GM23338 (cell line): ENCODE data around the gene MIAT. TPM values are rescaled to one million over a fixed set of nuclear protein-coding genes. Genes with fewer than 3 reads are reported as not detected.

Source experiments
- ATAC-seq: fragments of 200-7000 bp; cut with Tn5 transposase; 3 replicates; pipeline ENCODE4 v1.9.1; 2020
- DNase-seq: peaks from one replicate; pipeline ENCODE4 v3.0.0-alpha.2; 2015; ENCODE audit warnings: low spot score
- H2AFZ ChIP-seq: fragments of 200-600 bp; sonication (generic); 2 replicates; pipeline ENCODE4 v1.8.0; 2016; ENCODE audit warnings: antibody characterized with exemption, mild to moderate bottlenecking, moderate library complexity
- H3F3A ChIP-seq: fragments of 200-600 bp; sonication (generic); replicated peaks from 2 replicates; pipeline ENCODE4 v1.8.0; 2017; ENCODE audit warnings: antibody characterized with exemption, mixed run types, low read depth
- H3K27ac ChIP-seq: fragments of 200-600 bp; sonication (generic); 2 replicates; pipeline ENCODE4 v1.6.1; 2016; ENCODE audit warnings: low read depth
- H3K27me3 ChIP-seq: fragments of 200-600 bp; sonication (generic); 2 replicates; pipeline ENCODE4 v1.8.0; 2016; ENCODE audit warnings: mild to moderate bottlenecking, mixed run types, moderate library complexity; ENCODE audit not compliant: insufficient read depth
- H3K36me3 ChIP-seq: fragments of 200-600 bp; sonication (generic); 2 replicates; pipeline ENCODE4 v1.8.0; 2016; ENCODE audit warnings: mild to moderate bottlenecking; ENCODE audit not compliant: insufficient read depth
- H3K4me1 ChIP-seq: fragments of 200-600 bp; sonication (generic); 2 replicates; pipeline ENCODE4 v1.8.0; 2016; ENCODE audit warnings: mild to moderate bottlenecking, moderate library complexity; ENCODE audit not compliant: insufficient read depth
- H3K4me2 ChIP-seq: fragments of 200-600 bp; sonication (generic); 2 replicates; pipeline ENCODE4 v1.7.1; 2017; ENCODE audit warnings: mixed run types
- H3K4me3 ChIP-seq: fragments of 200-600 bp; sonication (generic); 2 replicates; pipeline ENCODE4 v1.6.1; 2016; ENCODE audit warnings: mixed run types
- H3K79me2 ChIP-seq: fragments of 200-600 bp; sonication (generic); replicated peaks from 2 replicates; pipeline ENCODE4 v1.8.0; 2017; ENCODE audit warnings: mild to moderate bottlenecking; ENCODE audit not compliant: insufficient read depth
- H3K9me2 ChIP-seq: fragments of 200-600 bp; sonication (generic); 2 replicates; pipeline ENCODE4 v1.8.0; 2017; ENCODE audit not compliant: insufficient read depth
- H4K20me1 ChIP-seq: fragments of 200-600 bp; sonication (generic); replicated peaks from 2 replicates; pipeline ENCODE4 v1.8.0; 2017; ENCODE audit warnings: mild to moderate bottlenecking; ENCODE audit not compliant: insufficient read depth
- H3K27ac Mint-ChIP-seq: 2 replicates; pipeline ENCODE4 v1.8.0; 2020; ENCODE audit warnings: inconsistent platforms, mild to moderate bottlenecking, moderate library complexity, mixed read lengths
- H3K27me3 Mint-ChIP-seq: 3 replicates; pipeline ENCODE4 v1.8.0; 2022; ENCODE audit warnings: low read depth, mild to moderate bottlenecking, moderate library complexity, mixed read lengths, inconsistent platforms; ENCODE audit not compliant: insufficient read depth, poor library complexity
- H3K36me3 Mint-ChIP-seq: 3 replicates; pipeline ENCODE4 v1.8.0; 2021; ENCODE audit warnings: low read depth, mild to moderate bottlenecking, inconsistent platforms, moderate library complexity, mixed read lengths
- H3K4me1 Mint-ChIP-seq: 3 replicates; pipeline ENCODE4 v1.8.0; 2020; ENCODE audit warnings: mild to moderate bottlenecking, inconsistent platforms, mixed read lengths
- H3K4me3 Mint-ChIP-seq: 3 replicates; pipeline ENCODE4 v1.8.0; 2021; ENCODE audit warnings: moderate library complexity, mild to moderate bottlenecking, inconsistent platforms, mixed read lengths
- H3K9me3 Mint-ChIP-seq: 3 replicates; pipeline ENCODE4 v1.8.0; 2020; ENCODE audit warnings: moderate library complexity, mild to moderate bottlenecking, inconsistent platforms, mixed read lengths
- CREB1 ChIP-seq: fragments of 250-450 bp; sonication (Bioruptor Pico); IDR thresholded peaks from 2 replicates; pipeline ENCODE4 v1.5.0; 2020; ENCODE audit warnings: low read depth, mild to moderate bottlenecking, moderate library complexity
- CTCF ChIP-seq, 2 experiments: fragments of 200-600 bp in 1 of 2; sonication (generic) in 1 of 2; conservative IDR thresholded peaks; 2 replicates each; pipeline versions ENCODE4 v1.5.1 to v1.6.1; 2016 to 2017; ENCODE audit warnings: antibody characterized with exemption in 2 of 2, low read depth in 2 of 2, mild to moderate bottlenecking in 2 of 2, moderate library complexity in 1 of 2
- ETS1 ChIP-seq: IDR thresholded peaks from 2 replicates; pipeline ENCODE4 v1.6.1; 2016; ENCODE audit warnings: antibody characterized with exemption
- EZH2 ChIP-seq: fragments of 200-600 bp; sonication (generic); IDR thresholded peaks from one replicate; pipeline ENCODE4 v1.8.0; 2017; ENCODE audit warnings: antibody characterized with exemption, mild to moderate bottlenecking, low read depth; ENCODE audit not compliant: unreplicated experiment
- EZH2phosphoT487 ChIP-seq: fragments of 200-600 bp; sonication (generic); IDR thresholded peaks from one replicate; pipeline ENCODE4 v1.8.1; 2018; ENCODE audit warnings: antibody characterized with exemption; ENCODE audit not compliant: unreplicated experiment
- JUNB ChIP-seq: IDR thresholded peaks from one replicate; pipeline ENCODE4 v1.6.1; 2016; ENCODE audit warnings: antibody characterized with exemption; ENCODE audit not compliant: unreplicated experiment
- NANOG ChIP-seq: IDR thresholded peaks from 2 replicates; pipeline ENCODE4 v1.6.1; 2016; ENCODE audit warnings: antibody characterized with exemption, borderline replicate concordance
- POLR2AphosphoS5 ChIP-seq: IDR thresholded peaks from 2 replicates; pipeline ENCODE4 v1.6.1; 2016; ENCODE audit warnings: antibody characterized with exemption, low read depth
- STAT1 ChIP-seq: IDR thresholded peaks from one replicate; pipeline ENCODE4 v1.6.1; 2016; ENCODE audit warnings: antibody characterized with exemption; ENCODE audit not compliant: unreplicated experiment
- ZNF114 ChIP-seq: fragments of 250-450 bp; sonication (Bioruptor Pico); IDR thresholded peaks from 2 replicates; pipeline ENCODE4 v1.5.0; 2020; ENCODE audit warnings: mild to moderate bottlenecking, moderate library complexity
- ZNF331 ChIP-seq: fragments of 250-450 bp; sonication (Bioruptor Pico); IDR thresholded peaks from 2 replicates; pipeline ENCODE4 v1.5.0; 2020; ENCODE audit warnings: low read depth, mild to moderate bottlenecking, moderate library complexity
- ZNF462 ChIP-seq: fragments of 250-450 bp; sonication (Bioruptor Pico); IDR thresholded peaks from 2 replicates; pipeline ENCODE4 v1.5.0; 2020; ENCODE audit warnings: mild to moderate bottlenecking, moderate library complexity
- polyA plus RNA-seq: library from polyadenylated mRNA; unstranded; fragments of >200 nt; fragmentation: Nextera tagmentation; extraction: Ambion mirVana; gene quantifications from 2 replicates; pipeline ENCODE4 v1.2.1, GENCODE V29; 2016
- total RNA-seq: library from RNA; depleted of rRNA; stranded (reverse); fragments of >200 nt; shearing (Covaris generic); gene quantifications from 2 replicates; pipeline ENCODE4 v1.2.3, GENCODE V29; 2014
- TF ChIP-seq, protein P1 (sequence below): IDR thresholded peaks from one replicate; pipeline ENCODE4 v1.6.1; 2018; ENCODE audit warnings: antibody characterized with exemption; ENCODE audit not compliant: unreplicated experiment

MIAT gene
- total and polyA plus RNA-seq, 2 experiments from 2014 or later = 10.0 to 63.6 TPM

DNA sequence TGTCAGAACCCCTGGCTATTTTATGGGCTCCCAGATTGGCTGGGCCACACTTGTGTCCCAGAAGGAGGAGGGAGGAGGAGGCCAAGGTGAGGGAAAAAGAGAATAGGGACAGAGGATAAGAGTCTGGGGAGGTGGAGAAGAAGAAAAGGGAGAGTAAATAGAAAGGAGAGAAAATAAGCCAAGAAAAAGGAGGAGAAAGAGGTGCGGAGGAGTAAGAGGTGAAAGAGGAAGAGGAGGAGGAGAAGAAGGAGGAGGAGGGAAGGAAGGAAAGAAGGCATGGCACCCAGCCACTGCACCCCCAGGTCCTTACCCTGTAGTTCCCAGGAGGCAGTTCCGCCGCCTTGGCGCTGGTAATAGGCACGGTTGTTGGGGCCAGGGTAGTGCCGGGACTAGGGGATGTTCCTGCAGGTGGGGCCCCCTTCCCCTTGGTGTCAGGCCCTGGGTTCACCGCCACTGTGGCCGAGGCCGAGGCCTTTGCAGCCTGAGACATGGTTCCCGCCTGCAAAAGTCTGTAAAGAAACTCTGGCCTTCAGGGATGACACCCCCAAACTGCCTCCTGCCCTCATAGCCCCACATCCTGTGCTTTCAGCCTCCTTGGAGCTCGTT lies 41.5 kb upstream of the MIAT start:
- Mint-ChIP-seq H3K4me1 (peaks cover 61% of the 10 kb centered on the region), H3K4me3 (peak overlapping the region; percentile 28; the same call in 1 of the 3 replicates), H3K27me3 (peaks cover 48% of the 10 kb centered on the region), H3K9me3 (no peaks in the 10 kb centered on the region), H3K36me3 (no peaks in the 10 kb centered on the region; the same call in 2 of the 3 replicates), H3K27ac (no peak overlapping the region)
- Histone ChIP-seq H3K9me2 (no peaks in the 10 kb centered on the region), H3K36me3 (no peaks in the 10 kb centered on the region), H3K4me2 (peak overlapping the region; percentile 74), H4K20me1 (no peaks in the 10 kb centered on the region), H3K27me3 (peaks cover 34% of the 10 kb centered on the region), H3K27ac (no peak overlapping the region), H3K4me3 (no peak overlapping the region), H2AFZ (peak overlapping the region; percentile 29; the same call in 1 of the 2 replicates), H3K4me1 (peaks cover 63% of the 10 kb centered on the region), H3F3A (peaks cover 18% of the 10 kb centered on the region), H3K79me2 (no peaks in the 10 kb centered on the region)
- TF ChIP-seq ZNF114 (CRISPR knock-in tag) (no peak), STAT1 (no peak), POLR2AphosphoS5 (no peak), ETS1 (no peak), CREB1 (CRISPR knock-in tag) (no peak), JUNB (no peak), ZNF462 (CRISPR knock-in tag) (no peak), CTCF (conservative IDR thresholded peaks at IDR 0.05; ENCODE audit: low read depth in 2 of 2) (no peak), EZH2 (no peak), EZH2phosphoT487 (no peak), NANOG (no peak), ZNF331 (CRISPR knock-in tag) (no peak)
- TF ChIP-seq, protein P1, sequence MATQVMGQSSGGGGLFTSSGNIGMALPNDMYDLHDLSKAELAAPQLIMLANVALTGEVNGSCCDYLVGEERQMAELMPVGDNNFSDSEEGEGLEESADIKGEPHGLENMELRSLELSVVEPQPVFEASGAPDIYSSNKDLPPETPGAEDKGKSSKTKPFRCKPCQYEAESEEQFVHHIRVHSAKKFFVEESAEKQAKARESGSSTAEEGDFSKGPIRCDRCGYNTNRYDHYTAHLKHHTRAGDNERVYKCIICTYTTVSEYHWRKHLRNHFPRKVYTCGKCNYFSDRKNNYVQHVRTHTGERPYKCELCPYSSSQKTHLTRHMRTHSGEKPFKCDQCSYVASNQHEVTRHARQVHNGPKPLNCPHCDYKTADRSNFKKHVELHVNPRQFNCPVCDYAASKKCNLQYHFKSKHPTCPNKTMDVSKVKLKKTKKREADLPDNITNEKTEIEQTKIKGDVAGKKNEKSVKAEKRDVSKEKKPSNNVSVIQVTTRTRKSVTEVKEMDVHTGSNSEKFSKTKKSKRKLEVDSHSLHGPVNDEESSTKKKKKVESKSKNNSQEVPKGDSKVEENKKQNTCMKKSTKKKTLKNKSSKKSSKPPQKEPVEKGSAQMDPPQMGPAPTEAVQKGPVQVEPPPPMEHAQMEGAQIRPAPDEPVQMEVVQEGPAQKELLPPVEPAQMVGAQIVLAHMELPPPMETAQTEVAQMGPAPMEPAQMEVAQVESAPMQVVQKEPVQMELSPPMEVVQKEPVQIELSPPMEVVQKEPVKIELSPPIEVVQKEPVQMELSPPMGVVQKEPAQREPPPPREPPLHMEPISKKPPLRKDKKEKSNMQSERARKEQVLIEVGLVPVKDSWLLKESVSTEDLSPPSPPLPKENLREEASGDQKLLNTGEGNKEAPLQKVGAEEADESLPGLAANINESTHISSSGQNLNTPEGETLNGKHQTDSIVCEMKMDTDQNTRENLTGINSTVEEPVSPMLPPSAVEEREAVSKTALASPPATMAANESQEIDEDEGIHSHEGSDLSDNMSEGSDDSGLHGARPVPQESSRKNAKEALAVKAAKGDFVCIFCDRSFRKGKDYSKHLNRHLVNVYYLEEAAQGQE = no peak
- ATAC-seq (peak; percentile 13; the same call in 2 of the 3 replicates), DNase-seq (no peak)
